ENCODE data around the gene MLYCD.
"Not testable (repeated sequence)": the region's sequence is repeated elsewhere in the genome, so short reads cannot be mapped to it uniquely, and the experiment has no call there.

MLYCD gene

DNA sequence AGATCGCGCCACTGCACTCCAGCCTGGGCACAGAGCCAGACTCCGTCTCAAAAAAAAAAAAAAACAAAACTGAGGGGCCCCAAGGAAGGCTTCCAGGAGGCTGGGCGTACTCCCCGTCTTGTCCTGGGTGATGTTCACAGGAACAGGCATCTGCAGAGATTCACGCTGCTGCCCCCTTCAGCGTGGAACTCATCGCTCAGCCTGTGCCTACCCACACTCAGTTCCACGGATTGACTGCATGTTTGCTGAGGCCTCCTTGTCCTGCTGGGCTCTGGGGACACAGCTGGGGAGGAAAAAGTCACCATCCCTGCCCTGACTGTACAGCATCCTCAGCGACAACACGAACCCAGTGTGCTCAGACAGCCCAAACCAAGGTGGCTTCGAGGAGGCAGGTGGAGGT, 41.2 kb downstream of the MLYCD start:
- Histone ChIP-seq H3K4me1 (ENCODE audit: insufficient read depth, insufficient read length) (peaks cover 18% of the 10 kb centered on the region), H3K9me3 (ENCODE audit: insufficient read depth, low read length) (no peaks in the 10 kb centered on the region), H3K27me3 (ENCODE audit: insufficient read depth, insufficient read length) (no peaks in the 10 kb centered on the region), H3K36me3 (ENCODE audit: insufficient read depth, insufficient read length, low read length) (no peaks in the 10 kb centered on the region), H3K9ac (ENCODE audit: insufficient read length, low read depth) (no peak overlapping the region), H3K4me3 (ENCODE audit: insufficient read length, low read depth) (no peak overlapping the region)
- TF ChIP-seq YY1 (IDR thresholded peaks at IDR 0.05; ENCODE audit: insufficient read depth, insufficient read length) = no peak
- no peak for TF ChIP-seq ZNF274 (IDR thresholded peaks at IDR 0.05; ENCODE audit: low read depth, low read length)
- no peak for TF ChIP-seq SUZ12 (IDR thresholded peaks at IDR 0.05; ENCODE audit: extremely low read depth, insufficient read depth, insufficient read length)
- no peak for DNase-seq (ENCODE audit: low read depth, low spot score)

- no peak overlapping the region for H3K9ac ChIP-seq (ENCODE audit: insufficient read length, low read depth)
- no peaks in the 10 kb centered on the region for H3K9me3 ChIP-seq (ENCODE audit: insufficient read depth, low read length)
- no peak for TF ChIP-seq SUZ12 (IDR thresholded peaks at IDR 0.05; ENCODE audit: extremely low read depth, insufficient read depth, insufficient read length)
- TF ChIP-seq YY1 (IDR thresholded peaks at IDR 0.05; ENCODE audit: insufficient read depth, insufficient read length) = no peak
- no peak for TF ChIP-seq ZNF274 (IDR thresholded peaks at IDR 0.05; ENCODE audit: low read depth, low read length)
- peaks cover 18% of the 10 kb centered on the region for H3K4me1 ChIP-seq (ENCODE audit: insufficient read depth, insufficient read length)
- H3K4me3 ChIP-seq (ENCODE audit: insufficient read length, low read depth) = no peak overlapping the region
- H3K27me3 ChIP-seq (ENCODE audit: insufficient read depth, insufficient read length) = no peaks in the 10 kb centered on the region
- no peak for DNase-seq (ENCODE audit: low read depth, low spot score)
- no peaks in the 10 kb centered on the region for H3K36me3 ChIP-seq (ENCODE audit: insufficient read depth, insufficient read length, low read length)
Measured at GRCh38 chr16:83940630-83941378, 41.9 kb downstream of the MLYCD start.

DNA sequence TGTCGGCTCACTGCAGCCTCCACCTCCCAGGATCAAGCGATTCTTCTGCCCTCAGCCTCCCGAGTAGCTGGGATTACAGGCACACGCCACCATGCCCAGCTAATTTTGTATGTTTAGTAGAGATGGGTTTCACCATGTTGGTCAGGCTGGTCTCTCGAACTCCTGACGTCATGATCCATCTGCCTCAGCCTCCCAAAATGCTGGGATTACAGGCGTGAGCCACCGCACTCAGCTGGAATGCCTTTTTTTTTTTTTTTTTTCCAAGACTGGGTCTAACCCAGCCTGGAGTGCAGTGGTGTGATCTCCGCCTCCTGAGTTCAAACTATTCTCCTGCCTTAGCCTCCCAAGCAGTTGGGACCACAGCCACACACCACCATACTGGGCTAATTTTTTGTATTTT, 42.6 kb downstream of the MLYCD start:
- not testable (repeated sequence) for H3K36me3 ChIP-seq (ENCODE audit: insufficient read depth, insufficient read length, low read length); H3K27me3 ChIP-seq (ENCODE audit: insufficient read depth, insufficient read length); DNase-seq (ENCODE audit: low read depth, low spot score); H3K4me3 ChIP-seq (ENCODE audit: insufficient read length, low read depth); H3K9me3 ChIP-seq (ENCODE audit: insufficient read depth, low read length); H3K9ac ChIP-seq (ENCODE audit: insufficient read length, low read depth)
- peaks cover 18% of the 10 kb centered on the region for H3K4me1 ChIP-seq (ENCODE audit: insufficient read depth, insufficient read length)

DNA sequence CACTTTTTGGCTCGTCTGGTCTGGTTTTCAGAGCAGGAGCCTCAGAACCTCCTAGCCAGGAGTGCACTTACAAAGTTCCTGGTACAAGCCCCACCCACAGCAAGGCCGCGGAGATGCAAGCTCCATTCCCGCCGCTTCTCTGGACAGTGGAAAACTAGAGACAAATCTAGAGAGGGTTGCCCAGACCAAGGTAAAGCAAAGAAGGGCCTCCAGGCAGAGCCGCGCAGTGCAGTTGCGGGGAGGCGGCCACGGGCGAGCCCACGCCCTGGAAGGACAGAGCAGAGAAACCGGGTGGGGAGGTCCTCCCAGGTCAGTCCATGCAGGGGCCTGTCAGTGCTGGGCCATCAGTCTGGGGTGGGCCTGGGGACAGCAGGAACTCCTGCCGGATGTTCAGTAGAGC, 43.2 kb downstream of the MLYCD start:
- H3K36me3 ChIP-seq (ENCODE audit: insufficient read depth, insufficient read length, low read length) = no peaks in the 10 kb centered on the region
- H3K9ac ChIP-seq (ENCODE audit: insufficient read length, low read depth) = peak overlapping the region; percentile 57
- DNase-seq (ENCODE audit: low read depth, low spot score) = no peak
- H3K27me3 ChIP-seq (ENCODE audit: insufficient read depth, insufficient read length) = no peaks in the 10 kb centered on the region
- peaks cover 18% of the 10 kb centered on the region for H3K4me1 ChIP-seq (ENCODE audit: insufficient read depth, insufficient read length)
- H3K9me3 ChIP-seq (ENCODE audit: insufficient read depth, low read length) = no peaks in the 10 kb centered on the region
- no peak overlapping the region for H3K4me3 ChIP-seq (ENCODE audit: insufficient read length, low read depth)
- TF ChIP-seq SUZ12 (IDR thresholded peaks at IDR 0.05; ENCODE audit: extremely low read depth, insufficient read depth, insufficient read length) (no peak), ZNF274 (IDR thresholded peaks at IDR 0.05; ENCODE audit: low read depth, low read length) (no peak), YY1 (IDR thresholded peaks at IDR 0.05; ENCODE audit: insufficient read depth, insufficient read length) (no peak)

DNA sequence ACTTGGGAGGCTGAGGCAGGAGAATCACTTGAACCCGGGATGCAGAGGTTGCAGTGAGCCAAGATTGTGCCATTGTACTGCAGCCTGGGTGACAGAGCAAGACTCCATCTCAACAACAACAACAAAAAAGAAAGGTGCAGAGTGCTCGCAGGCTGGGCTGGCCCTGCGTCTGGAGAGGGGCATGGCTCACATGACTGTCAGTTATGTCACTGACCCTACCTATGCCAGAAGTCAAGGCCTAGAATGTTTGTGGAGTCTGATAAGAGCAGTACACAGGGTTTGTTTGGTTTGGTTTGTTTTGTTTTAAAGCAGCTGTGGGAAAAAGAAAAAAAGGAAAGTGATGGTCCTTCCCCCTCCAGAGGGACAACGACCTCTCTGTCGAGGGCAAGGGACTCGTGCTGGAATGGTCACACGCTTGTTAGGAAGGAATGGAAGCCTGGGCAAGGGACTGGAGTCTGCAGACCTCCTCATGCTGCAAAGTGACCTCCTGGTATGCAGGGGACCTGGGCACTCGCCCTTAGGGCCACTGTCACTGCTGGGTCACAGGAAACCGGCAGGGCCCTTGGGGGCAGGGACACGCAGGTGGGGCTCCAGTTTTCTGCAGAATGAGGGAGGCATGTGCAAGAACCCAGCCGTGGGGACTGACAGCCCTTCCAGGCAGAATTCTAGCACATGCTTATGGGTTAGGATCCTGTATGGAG, 44.0 kb downstream of the MLYCD start:
- H3K4me1 ChIP-seq (ENCODE audit: insufficient read depth, insufficient read length) = peaks cover 21% of the 10 kb centered on the region

DNA sequence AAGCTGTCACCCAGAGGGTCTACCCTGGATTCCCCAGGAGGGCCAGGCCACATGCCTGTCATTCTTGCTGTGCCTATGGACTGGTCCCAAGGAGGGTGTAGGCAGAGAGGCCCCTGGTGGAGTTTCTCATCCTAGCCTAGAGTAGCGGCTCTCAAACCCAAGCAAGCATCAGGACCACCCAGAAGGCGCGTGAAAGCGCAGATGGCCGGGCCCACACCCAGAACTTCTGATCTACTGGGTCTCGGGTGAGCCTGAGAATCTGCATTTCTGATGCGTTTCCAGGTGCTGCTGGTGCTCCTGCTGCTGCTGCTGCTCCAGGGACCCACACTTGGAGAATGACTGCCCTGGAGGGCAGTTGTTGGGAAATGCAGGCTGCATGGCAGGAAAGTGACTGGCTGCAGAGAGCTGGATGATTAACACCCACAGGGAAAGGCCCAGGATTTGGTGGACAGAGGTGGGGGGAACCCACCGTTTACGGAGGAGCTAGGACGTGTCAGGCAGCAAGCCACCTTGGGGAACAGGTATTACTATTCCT, 44.7 kb downstream of the MLYCD start:
- Histone ChIP-seq H3K27me3 (ENCODE audit: insufficient read depth, insufficient read length) (no peaks in the 10 kb centered on the region), H3K4me3 (ENCODE audit: insufficient read length, low read depth) (no peak overlapping the region), H3K4me1 (ENCODE audit: insufficient read depth, insufficient read length) (peaks cover 21% of the 10 kb centered on the region), H3K9me3 (ENCODE audit: insufficient read depth, low read length) (no peaks in the 10 kb centered on the region), H3K9ac (ENCODE audit: insufficient read length, low read depth) (no peak overlapping the region), H3K36me3 (ENCODE audit: insufficient read depth, insufficient read length, low read length) (no peaks in the 10 kb centered on the region)
- no peak for TF ChIP-seq SUZ12 (IDR thresholded peaks at IDR 0.05; ENCODE audit: extremely low read depth, insufficient read depth, insufficient read length)
- no peak for TF ChIP-seq ZNF274 (IDR thresholded peaks at IDR 0.05; ENCODE audit: low read depth, low read length)
- no peak for TF ChIP-seq YY1 (IDR thresholded peaks at IDR 0.05; ENCODE audit: insufficient read depth, insufficient read length)
- no peak for DNase-seq (ENCODE audit: low read depth, low spot score)

More for the DNA sequence above, 44.0 kb downstream of the MLYCD start:
- Histone ChIP-seq H3K4me3 (ENCODE audit: insufficient read length, low read depth) (no peak overlapping the region), H3K27me3 (ENCODE audit: insufficient read depth, insufficient read length) (no peaks in the 10 kb centered on the region), H3K9me3 (ENCODE audit: insufficient read depth, low read length) (no peaks in the 10 kb centered on the region), H3K36me3 (ENCODE audit: insufficient read depth, insufficient read length, low read length) (no peaks in the 10 kb centered on the region), H3K9ac (ENCODE audit: insufficient read length, low read depth) (no peak overlapping the region)
- DNase-seq (ENCODE audit: low read depth, low spot score) = no peak
- no peak for TF ChIP-seq SUZ12 (IDR thresholded peaks at IDR 0.05; ENCODE audit: extremely low read depth, insufficient read depth, insufficient read length)
- TF ChIP-seq ZNF274 (IDR thresholded peaks at IDR 0.05; ENCODE audit: low read depth, low read length) = no peak
- TF ChIP-seq YY1 (IDR thresholded peaks at IDR 0.05; ENCODE audit: insufficient read depth, insufficient read length) = no peak

DNA sequence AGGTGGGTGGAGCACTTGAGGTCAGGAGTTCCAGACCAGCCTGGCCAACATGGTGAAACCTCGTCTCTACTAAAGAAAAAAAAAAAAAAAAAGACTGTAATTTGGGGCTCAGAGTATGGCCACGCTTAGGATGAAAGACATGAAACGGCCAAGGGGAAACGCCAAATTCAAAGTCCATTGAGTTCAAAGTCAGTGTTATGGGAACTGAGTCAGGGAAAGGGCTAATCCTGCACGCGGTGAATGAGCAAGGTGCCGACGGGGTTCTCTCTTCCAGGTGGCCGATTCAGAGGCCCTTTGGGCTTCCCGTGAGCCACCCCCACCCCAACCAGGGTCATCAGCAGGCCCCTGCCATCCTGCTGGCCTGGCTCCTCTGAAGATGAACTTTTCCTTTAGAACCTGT, 46.7 kb downstream of the MLYCD start:
- Histone ChIP-seq H3K36me3 (ENCODE audit: insufficient read depth, insufficient read length, low read length) (no peaks in the 10 kb centered on the region), H3K9me3 (ENCODE audit: insufficient read depth, low read length) (no peaks in the 10 kb centered on the region), H3K4me1 (ENCODE audit: insufficient read depth, insufficient read length) (peaks cover 11% of the 10 kb centered on the region), H3K9ac (ENCODE audit: insufficient read length, low read depth) (no peak overlapping the region), H3K27me3 (ENCODE audit: insufficient read depth, insufficient read length) (no peaks in the 10 kb centered on the region), H3K4me3 (ENCODE audit: insufficient read length, low read depth) (no peak overlapping the region)
- no peak for TF ChIP-seq ZNF274 (IDR thresholded peaks at IDR 0.05; ENCODE audit: low read depth, low read length)
- TF ChIP-seq SUZ12 (IDR thresholded peaks at IDR 0.05; ENCODE audit: extremely low read depth, insufficient read depth, insufficient read length) = no peak
- no peak for TF ChIP-seq YY1 (IDR thresholded peaks at IDR 0.05; ENCODE audit: insufficient read depth, insufficient read length)
- no peak for DNase-seq (ENCODE audit: low read depth, low spot score)

Measured in NT2/D1 (cell line).